Adipose tissue (tissue), 3 donors: ENCODE measurements around the gene KDF1. TPM values are rescaled to one million over a fixed set of nuclear protein-coding genes. Genes with fewer than 3 reads are reported as not detected.
"Not testable (repeated sequence)": the region's sequence is repeated elsewhere in the genome, so short reads cannot be mapped to it uniquely, and the experiment has no call there.

ENCODE experiments used
- H3K27ac ChIP-seq: one replicate; pipeline ENCODE4 v1.5.1; 2013; ENCODE audit warnings: low read depth, low read length
- WGBS, 3 donors: extraction: QIAGEN DNeasy Blood & Tissue Kit; methylation state at CpG; one replicate each; pipeline ENCODE4 v1.1.7; 2013; 5-methylcytosine and 5-hydroxymethylcytosine counted together
- polyA plus RNA-seq, 3 donors: library from polyadenylated mRNA; stranded (reverse); fragments of 200-250 nt; gene quantifications; one replicate each; pipeline ENCODE4 v1.2.3, GENCODE V29; 2013
- donor health status: healthy with polysubstance abuse.
- donor health status: Bipolar disorder and iron deficiency.
- donor health status: healthy.

Gene KDF1
- polyA plus RNA-seq, 3 donors = 0.94 to 10.6 TPM; not detected in 1

DNA sequence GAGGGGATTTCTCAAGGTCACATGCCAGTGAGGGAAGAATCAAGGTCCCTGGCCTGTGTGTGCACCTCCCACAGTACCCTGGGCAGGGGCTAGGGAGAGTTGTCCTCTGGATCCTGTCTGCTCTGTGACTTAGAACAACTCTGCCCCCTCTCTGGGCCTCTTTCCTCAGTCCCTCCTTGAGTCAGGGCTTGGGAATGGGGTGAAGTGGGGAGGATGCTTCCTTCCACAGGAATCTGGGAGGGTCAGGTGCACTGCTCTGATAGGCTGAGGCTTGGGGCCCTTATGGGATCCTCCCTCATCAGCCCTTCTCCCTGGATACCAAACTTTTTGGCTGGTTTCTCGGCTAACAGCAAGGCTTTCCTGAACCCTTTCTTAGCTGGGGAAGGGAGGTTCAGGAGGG lies 35.8 kb upstream of the KDF1 start:
- H3K27ac ChIP-seq = no peak overlapping the region
- WGBS, 3 donors = 53 to 74% (median 63%) methylated on average over 1 of the region's 1 CpG

- no peak overlapping the region for H3K27ac ChIP-seq
- 40 to 49% (median 47%) methylated on average over 15 of the region's 15 CpGs for WGBS, 3 donors
Observed at GRCh38 chr1:26994787-26995517, 34.7 kb upstream of the KDF1 start.

DNA sequence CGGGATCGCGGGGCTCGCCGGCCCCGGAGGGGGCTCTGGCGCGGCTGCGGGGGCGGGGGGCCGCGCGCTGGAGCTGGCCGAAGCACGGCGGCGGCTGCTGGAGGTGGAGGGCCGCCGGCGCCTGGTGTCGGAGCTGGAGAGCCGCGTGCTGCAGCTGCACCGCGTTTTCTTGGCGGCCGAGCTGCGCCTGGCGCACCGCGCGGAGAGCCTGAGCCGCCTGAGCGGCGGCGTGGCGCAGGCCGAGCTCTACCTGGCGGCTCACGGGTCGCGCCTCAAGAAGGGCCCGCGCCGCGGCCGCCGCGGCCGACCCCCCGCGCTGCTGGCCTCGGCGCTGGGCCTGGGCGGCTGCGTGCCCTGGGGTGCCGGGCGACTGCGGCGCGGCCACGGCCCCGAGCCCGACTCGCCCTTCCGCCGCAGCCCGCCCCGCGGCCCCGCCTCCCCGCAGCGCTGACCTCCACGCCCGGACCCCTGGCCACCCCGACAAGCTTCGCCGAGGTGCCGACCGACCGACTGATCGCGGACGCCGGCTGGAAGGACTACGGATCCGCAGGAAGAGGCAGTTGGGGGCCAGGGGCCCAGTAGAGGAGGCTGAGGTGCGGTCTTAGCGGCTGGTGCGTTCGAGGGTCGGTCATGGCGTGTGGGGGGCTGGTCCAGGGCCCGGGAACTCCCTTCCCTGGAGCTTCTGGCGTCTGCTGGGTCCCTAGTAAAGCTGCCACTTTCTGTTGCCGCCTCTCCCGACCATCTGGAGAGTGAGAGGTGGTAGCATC lies 33.9 kb upstream of the KDF1 start:
- WGBS, 3 donors = 1 to 3% (median 2%) methylated on average over 54 to 94 of the region's 97 CpGs
- H3K27ac ChIP-seq = no peak overlapping the region

- 0 to 1% (median 1%) methylated on average over 39 to 56 of the region's 61 CpGs for WGBS, 3 donors
Observed at GRCh38 chr1:26993237-26994019, 33.2 kb upstream of the KDF1 start, which contains the start of gene TRNP1. Gene TRNP1 (plus strand): TSS chr1:26993692. CDS start chr1:26993787, 95 bp downstream.

GRCh38 chr1:26991310-26992116 lies 31.2 kb upstream of the KDF1 start:
- H3K27ac ChIP-seq = no peak overlapping the region
- 34 to 59% (median 37%) methylated on average over 10 of the region's 10 CpGs for WGBS, 3 donors

More at GRCh38 chr1:26993237-26994019, 33.2 kb upstream of the KDF1 start, which contains the start of gene TRNP1:
- no peak within 1 kb of the TSS for H3K27ac ChIP-seq

- H3K27ac ChIP-seq = not testable (repeated sequence)
- 73 to 92% (median 76%) methylated on average over 12 of the region's 12 CpGs for WGBS, 3 donors
Observed at GRCh38 chr1:26989403-26990109, 29.3 kb upstream of the KDF1 start.

- WGBS, 3 donors = 48 to 57% (median 54%) methylated on average over 2 of the region's 2 CpGs
- no peak overlapping the region for H3K27ac ChIP-seq
Observed at GRCh38 chr1:26986658-26987057, 26.4 kb upstream of the KDF1 start.

DNA sequence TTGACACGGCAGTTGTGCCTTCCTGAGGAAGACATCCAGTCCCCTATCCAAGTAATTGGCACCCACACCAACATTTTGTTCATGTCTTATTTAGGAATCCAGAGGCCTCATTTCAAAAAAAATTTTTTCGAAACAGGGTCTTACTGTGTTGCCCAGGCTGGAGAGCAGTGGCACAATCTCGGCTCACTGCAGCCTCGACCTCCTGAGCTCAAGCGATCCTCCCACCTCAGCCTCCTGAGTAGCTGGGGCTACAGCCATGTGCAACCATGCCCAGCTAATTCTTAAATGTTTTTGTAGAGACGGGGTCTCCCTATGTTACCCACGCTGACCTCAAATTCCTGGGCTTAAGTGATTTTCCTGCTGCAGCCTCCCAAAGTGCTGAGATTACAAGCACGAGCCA lies 24.0 kb upstream of the KDF1 start:
- H3K27ac ChIP-seq = no peak overlapping the region
- WGBS, 3 donors = 75 to 88% (median 79%) methylated on average over 8 of the region's 8 CpGs

GRCh38 chr1:26983863-26984262 lies 23.6 kb upstream of the KDF1 start:
- H3K27ac ChIP-seq = no peak overlapping the region
- 54 to 85% (median 55%) methylated on average over 5 of the region's 5 CpGs for WGBS, 3 donors

GRCh38 chr1:26981146-26981846 lies 21.0 kb upstream of the KDF1 start:
- H3K27ac ChIP-seq = no peak overlapping the region
- whole genome bisulfite sequencing, 3 donors = 71 to 80% (median 73%) methylated on average over 3 of the region's 3 CpGs

- no peak overlapping the region for H3K27ac ChIP-seq
- WGBS, 3 donors = 48 to 82% (median 60%) methylated on average over 2 of the region's 2 CpGs
Observed at GRCh38 chr1:26978901-26979300, 18.6 kb upstream of the KDF1 start.

DNA sequence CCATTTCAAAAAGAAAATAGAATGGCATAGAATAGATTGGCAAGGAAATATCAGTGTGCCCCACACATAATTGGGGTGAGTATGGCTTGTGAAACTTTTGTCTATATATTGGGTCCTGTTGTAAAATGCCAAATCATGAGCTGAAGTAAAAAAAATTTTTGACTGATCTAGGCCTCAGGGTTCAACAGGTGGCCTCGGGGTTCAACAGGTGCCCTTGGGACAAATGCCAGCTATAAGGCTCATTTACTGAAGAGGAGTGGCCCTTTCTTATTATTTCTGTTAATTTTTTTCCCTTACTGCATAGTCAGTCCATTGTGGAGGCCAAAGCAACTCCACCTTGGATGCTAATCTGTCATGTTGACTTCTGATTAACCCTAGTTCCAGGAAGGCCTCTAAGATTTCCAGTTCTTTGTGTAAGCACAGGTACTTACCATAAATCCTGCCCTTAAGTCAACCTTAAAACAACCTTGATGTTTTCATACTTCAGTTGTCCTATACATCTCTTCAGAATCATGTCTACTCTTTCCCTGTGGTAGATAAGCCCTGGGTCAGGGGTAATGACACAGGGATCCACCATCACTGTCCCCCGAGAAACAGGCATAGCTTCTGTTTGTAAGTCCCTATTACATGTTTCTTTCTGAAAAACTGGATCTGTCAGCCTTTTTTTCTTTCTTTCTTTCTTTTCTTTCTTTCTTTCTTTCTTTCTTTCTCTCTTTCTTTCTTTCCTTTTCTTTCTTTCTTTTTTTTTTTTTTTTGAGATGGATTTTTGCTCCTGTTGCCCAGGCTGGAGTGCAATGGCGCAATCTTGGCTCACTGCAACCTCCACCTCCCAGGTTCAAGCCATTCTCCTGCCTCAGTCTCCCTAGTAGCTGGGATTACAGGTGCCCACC lies 16.6 kb upstream of the KDF1 start:
- no peak overlapping the region for H3K27ac ChIP-seq
- 66 to 90% (median 90%) methylated on average over 3 of the region's 3 CpGs for WGBS, 3 donors

GRCh38 chr1:26972821-26973220 lies 12.6 kb upstream of the KDF1 start:
- WGBS, 3 donors = 83 to 90% (median 90%) methylated on average over 4 of the region's 4 CpGs
- H3K27ac ChIP-seq = no peak overlapping the region

- H3K27ac ChIP-seq = no peak overlapping the region
- 31 to 52% (median 33%) methylated on average over 6 of the region's 6 CpGs for WGBS, 3 donors
Observed at GRCh38 chr1:26972390-26972789, 12.1 kb upstream of the KDF1 start.

DNA sequence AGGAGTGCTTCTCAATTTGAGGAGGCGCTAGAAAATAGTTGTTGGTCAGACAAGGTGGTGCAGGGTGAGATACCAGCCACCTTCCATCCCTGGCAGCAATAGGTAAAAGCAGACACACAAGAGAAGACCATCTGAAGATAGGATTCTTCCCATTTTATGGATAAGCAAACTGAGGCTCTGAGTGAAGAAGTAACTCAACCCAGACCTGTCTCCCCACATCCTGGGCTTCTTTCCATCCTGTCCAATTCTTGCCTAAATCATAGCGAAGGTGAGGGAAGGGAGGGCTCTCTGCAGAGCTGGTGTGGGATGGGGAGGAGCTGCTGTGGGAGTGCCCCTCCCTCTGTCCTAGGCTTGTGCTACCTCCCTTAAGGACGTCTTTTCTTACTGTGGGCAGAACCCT lies 11.3 kb upstream of the KDF1 start:
- WGBS, 3 donors = 72 to 74% (median 74%) methylated on average over 3 of the region's 3 CpGs
- H3K27ac ChIP-seq = no peak overlapping the region

- 53 to 71% (median 67%) methylated on average over 7 of the region's 7 CpGs for WGBS, 3 donors
- H3K27ac ChIP-seq = no peak overlapping the region
Observed at GRCh38 chr1:26970810-26971209, 10.5 kb upstream of the KDF1 start.
